ENCODE measurements around the gene SLFN13.
A peak's percentile ranks its signal among the peaks of the same experiment; 100 is the strongest.
"Not testable (repeated sequence)": the region's sequence is repeated elsewhere in the genome, so short reads cannot be mapped to it uniquely, and the experiment has no call there.

SLFN13 gene

DNA sequence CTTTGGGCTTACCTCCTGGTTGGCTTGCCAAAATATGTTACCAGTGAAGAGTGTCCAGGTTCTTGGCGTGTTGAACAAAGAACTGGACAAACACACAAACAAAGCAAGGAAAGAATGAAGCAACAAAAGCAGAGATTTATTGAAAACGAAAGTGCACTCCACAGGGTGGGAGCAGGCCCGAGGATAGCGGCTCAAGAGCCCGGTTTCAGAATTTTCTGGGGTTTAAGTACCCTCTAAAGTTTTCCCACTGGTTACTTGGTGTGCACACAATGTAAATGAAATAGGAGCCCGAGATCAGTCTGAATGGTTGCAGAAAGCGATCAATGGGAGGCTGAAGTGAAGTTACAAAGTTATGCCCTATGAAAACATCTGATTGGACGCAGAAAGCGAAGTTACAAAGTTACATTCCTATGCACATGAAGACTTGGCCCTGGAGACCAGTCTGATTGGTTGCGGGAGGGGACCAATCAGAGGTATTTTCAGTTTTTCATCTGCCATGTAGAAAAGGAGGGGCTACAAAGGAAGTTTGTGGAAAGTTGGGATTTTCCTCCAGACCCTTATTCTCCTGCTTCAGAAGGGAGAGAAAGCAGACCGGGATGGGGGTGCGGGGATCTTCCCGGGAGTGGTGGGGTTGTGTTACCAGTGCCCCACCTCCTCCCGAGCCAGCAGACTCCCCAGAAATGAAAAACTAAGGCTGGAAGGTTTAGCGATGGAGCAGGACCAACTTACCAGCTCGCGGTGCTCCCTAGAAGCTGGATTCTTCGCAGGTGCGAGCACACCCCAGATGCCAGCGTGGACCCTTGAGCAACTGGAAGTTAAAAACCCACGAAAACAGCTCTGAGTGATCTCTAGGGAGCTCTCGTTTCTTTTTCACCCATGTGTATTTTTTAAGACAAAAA is 16.1 kb downstream of the SLFN13 start, which contains the start of gene SLFN12:
Gene SLFN12 (minus strand): TSS at position 325 of the 899 bp plus-strand sequence. CDS start 9,472 bp downstream, outside the sequence.
- DNase-seq, result peak; percentile 70

GRCh38 chr17:35429702-35430101 is 18.9 kb downstream of the SLFN13 start:
- DNase-seq, result no peak

DNA sequence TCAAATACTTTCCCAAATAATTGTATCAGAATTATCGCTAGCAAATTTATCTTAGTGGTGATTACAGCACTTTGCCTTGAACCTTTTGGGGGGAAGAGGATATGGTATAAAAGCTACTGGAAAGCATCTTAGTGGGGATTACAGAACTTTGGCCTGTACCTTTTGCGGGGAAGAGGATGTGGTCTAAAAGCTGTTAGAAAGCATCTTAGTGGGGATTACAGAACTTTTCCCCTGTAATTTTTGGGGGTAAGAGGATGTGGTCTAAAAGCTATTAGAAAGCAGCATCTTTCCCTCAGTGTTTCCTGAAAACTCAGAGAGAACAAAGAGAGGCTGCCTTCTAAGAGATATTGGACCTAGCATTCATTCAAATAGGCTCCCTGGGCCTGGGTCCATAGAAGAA is 20.3 kb downstream of the SLFN13 start:
- no peak for DNase-seq

- no peak for DNase-seq
Measured at GRCh38 chr17:35423761-35424160, 24.8 kb downstream of the SLFN13 start.

- not testable (repeated sequence) for DNase-seq
Measured at GRCh38 chr17:35421069-35421468, 27.5 kb downstream of the SLFN13 start.

DNA sequence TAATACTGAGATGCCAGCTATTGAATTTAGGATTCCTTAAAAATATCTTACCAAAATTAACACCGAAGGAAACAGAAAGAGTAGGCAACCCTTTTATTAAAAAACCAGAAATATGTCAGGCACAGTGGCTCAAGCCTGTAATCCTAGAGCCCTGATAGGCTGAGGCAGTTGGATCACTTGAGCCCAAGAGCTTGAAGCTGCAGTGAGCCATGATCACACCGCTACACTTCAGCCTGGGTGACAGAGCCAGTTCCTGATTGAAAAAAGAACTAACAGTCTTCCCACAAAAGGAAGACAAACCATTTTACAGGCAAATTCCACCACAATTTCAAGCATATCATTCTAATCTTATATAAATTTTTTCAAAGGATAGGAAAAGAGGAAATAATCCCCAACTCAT is 31.9 kb downstream of the SLFN13 start:
- DNase-seq, result no peak

DNA sequence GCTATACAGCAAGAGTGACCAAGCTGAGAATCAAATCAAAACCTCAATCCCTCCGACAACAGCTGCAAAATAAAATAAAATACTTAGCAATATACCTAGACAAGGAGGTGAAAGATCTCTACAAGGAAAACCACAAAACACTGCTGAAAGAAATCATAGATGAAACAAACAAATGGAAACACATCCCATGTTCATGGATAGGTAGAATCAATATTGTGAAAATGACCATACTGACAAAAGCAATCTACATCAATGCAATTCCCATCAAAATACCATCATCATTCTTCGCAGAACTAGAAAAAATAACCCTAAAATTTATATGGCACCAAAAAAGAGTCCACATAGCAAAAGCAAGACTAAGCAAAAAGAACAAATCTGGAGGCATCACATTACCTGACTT is 33.9 kb downstream of the SLFN13 start:
- not testable (repeated sequence) for DNase-seq

- DNase-seq, result no peak
Measured at GRCh38 chr17:35414247-35414646, 34.3 kb downstream of the SLFN13 start.

GRCh38 chr17:35407531-35407930 is 41.0 kb downstream of the SLFN13 start:
- DNase-seq, result no peak

- no peak for DNase-seq
Measured at GRCh38 chr17:35406568-35406967, 42.0 kb downstream of the SLFN13 start.

DNA sequence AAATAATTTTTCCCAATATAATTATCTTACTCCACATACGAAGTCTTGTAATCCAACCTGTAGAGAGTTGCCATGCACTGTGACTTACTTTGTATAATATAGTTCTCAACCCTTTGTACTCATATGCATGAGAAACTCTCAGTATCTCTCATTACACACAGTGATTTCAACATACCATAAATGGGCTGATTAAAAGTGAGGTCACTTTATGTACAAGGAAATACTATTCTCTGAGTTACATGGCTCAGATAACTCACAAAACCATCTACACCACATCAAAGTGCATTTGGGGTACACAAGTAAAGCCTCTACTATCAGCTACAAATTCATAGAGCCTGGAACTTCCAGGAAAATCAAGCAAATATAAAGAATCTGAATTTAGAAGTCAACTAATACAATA is 44.2 kb downstream of the SLFN13 start:
- no peak for DNase-seq

GRCh38 chr17:35393783-35394182 is 54.8 kb downstream of the SLFN13 start:
- DNase-seq, result not testable (repeated sequence)

DNA sequence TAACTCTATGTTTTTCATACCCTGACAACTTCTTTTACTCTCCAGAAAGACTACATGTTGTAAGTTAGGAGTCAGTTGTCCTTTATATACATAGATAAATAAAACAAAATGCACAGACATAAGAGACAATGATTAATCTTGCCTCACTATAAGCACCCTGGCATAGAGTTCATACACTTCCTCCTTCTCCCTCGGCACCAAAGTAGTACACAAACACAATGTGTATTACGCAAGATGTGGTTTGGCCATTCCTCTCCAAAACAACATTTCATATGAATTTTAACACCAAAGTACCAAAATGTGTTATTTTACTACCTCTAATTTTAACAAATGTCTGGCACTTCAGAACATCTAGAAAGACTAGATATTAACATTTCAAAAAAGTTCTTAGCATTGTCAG is 57.9 kb downstream of the SLFN13 start:
- no peak for DNase-seq

- DNase-seq, result no peak
Measured at GRCh38 chr17:35390156-35390555, 58.4 kb downstream of the SLFN13 start.

- DNase-seq, result no peak
Measured at GRCh38 chr17:35387496-35387895, 61.1 kb downstream of the SLFN13 start.
